Neuronal stem cell (in vitro differentiated cells): ENCODE data around the gene CBX5.
A peak's percentile ranks its signal among the peaks of the same experiment; 100 is the strongest.

ENCODE experiments used
- DNase-seq: peaks from one replicate; pipeline ENCODE4 v3.0.0-alpha.2; 2013; ENCODE audit warnings: low spot score
- H2AFZ ChIP-seq: one replicate; pipeline ENCODE4 v1.6.1; 2013; ENCODE audit warnings: mild to moderate bottlenecking, low read length, inconsistent platforms
- H2AK5ac ChIP-seq: 2 replicates; pipeline ENCODE4 v1.6.1; 2013; ENCODE audit warnings: low read depth, mild to moderate bottlenecking, inconsistent platforms, low read length, moderate library complexity, mixed read lengths
- H2BK120ac ChIP-seq: 2 replicates; pipeline ENCODE4 v1.6.1; 2013; ENCODE audit warnings: low read depth, mild to moderate bottlenecking, inconsistent platforms, low read length, moderate library complexity, mixed read lengths
- H2BK12ac ChIP-seq: one replicate; pipeline ENCODE4 v1.6.1; 2013; ENCODE audit warnings: low read length, inconsistent platforms
- H2BK15ac ChIP-seq: 2 replicates; pipeline ENCODE4 v1.6.1; 2013; ENCODE audit warnings: mild to moderate bottlenecking, low read length, inconsistent platforms, mixed read lengths
- H2BK5ac ChIP-seq: one replicate; pipeline ENCODE4 v1.6.1; 2013; ENCODE audit warnings: inconsistent platforms, mild to moderate bottlenecking, low read length, moderate library complexity
- H3K14ac ChIP-seq: one replicate; pipeline ENCODE4 v1.6.1; 2013; ENCODE audit warnings: low read length, inconsistent platforms
- H3K18ac ChIP-seq: 2 replicates; pipeline ENCODE4 v1.6.1; 2013; ENCODE audit warnings: low read length, inconsistent platforms
- H3K23ac ChIP-seq: 2 replicates; pipeline ENCODE4 v1.6.1; 2013; ENCODE audit warnings: low read depth, mild to moderate bottlenecking, mixed read lengths, low read length, inconsistent platforms; ENCODE audit not compliant: poor library complexity
- H3K27ac ChIP-seq: replicated peaks from 3 replicates; pipeline ENCODE4 v1.5.1; 2013; ENCODE audit warnings: low read length, inconsistent platforms
- H3K27me3 ChIP-seq, 3 experiments: 2 replicates each; pipeline ENCODE4 v1.6.1; 2013; ENCODE audit warnings: low read length in 3 of 3, mild to moderate bottlenecking in 2 of 3, inconsistent platforms in 1 of 3, low read depth in 1 of 3, mixed read lengths in 1 of 3, moderate library complexity in 1 of 3; ENCODE audit not compliant: control insufficient read depth in 3 of 3, insufficient read depth in 3 of 3
- H3K36me3 ChIP-seq, 2 donors: replicated peaks in 1 of 2; 2 replicates each; pipeline ENCODE4 v1.6.1; 2013; ENCODE audit warnings: low read length in 2 of 2; ENCODE audit not compliant: control insufficient read depth in 2 of 2, insufficient read depth in 2 of 2
- H3K4ac ChIP-seq: 2 replicates; pipeline ENCODE4 v1.6.1; 2013; ENCODE audit warnings: inconsistent platforms, mild to moderate bottlenecking, low read length, moderate library complexity
- H3K4me1 ChIP-seq, 2 donors: 1 replicate in 1 of 2; 2 replicates in 1 of 2; pipeline ENCODE4 v1.6.1; 2013; ENCODE audit warnings: low read length in 2 of 2, low read depth in 1 of 2; ENCODE audit not compliant: control insufficient read depth in 2 of 2, insufficient read depth in 1 of 2
- H3K4me2 ChIP-seq: one replicate; pipeline ENCODE4 v1.6.1; 2013; ENCODE audit warnings: mild to moderate bottlenecking, low read length, inconsistent platforms; ENCODE audit not compliant: insufficient read depth, poor library complexity, severe bottlenecking
- H3K4me3 ChIP-seq, 2 donors: 2 replicates each; pipeline ENCODE4 v1.5.1; 2013; ENCODE audit warnings: low read length in 2 of 2, mild to moderate bottlenecking in 2 of 2, inconsistent platforms in 1 of 2, moderate library complexity in 1 of 2
- H3K79me1 ChIP-seq: one replicate; pipeline ENCODE4 v1.6.1; 2013; ENCODE audit warnings: low read depth, mild to moderate bottlenecking, inconsistent platforms, low read length, moderate library complexity
- H3K9ac ChIP-seq: one replicate; pipeline ENCODE4 v1.6.1; 2013; ENCODE audit warnings: mild to moderate bottlenecking, low read depth, low read length, inconsistent platforms; ENCODE audit not compliant: poor library complexity
- H3K9me3 ChIP-seq, 2 donors: replicated peaks in 1 of 2; 2 replicates each; pipeline versions ENCODE3 to v1.6.1; 2013; ENCODE audit warnings: low read length in 2 of 2, mild to moderate bottlenecking in 2 of 2, inconsistent platforms in 1 of 2, low read depth in 1 of 2, mixed read lengths in 1 of 2, moderate library complexity in 1 of 2; ENCODE audit not compliant: control insufficient read depth in 2 of 2, insufficient read depth in 1 of 2
- H4K8ac ChIP-seq: one replicate; pipeline ENCODE4 v1.6.1; 2013; ENCODE audit warnings: low read depth, mild to moderate bottlenecking, inconsistent platforms, low read length, moderate library complexity
- H4K91ac ChIP-seq: one replicate; pipeline ENCODE4 v1.6.1; 2013; ENCODE audit warnings: low read length, low read depth, mild to moderate bottlenecking, inconsistent platforms; ENCODE audit not compliant: poor library complexity
- WGBS, 2 donors: extraction: QIAGEN DNeasy Blood & Tissue Kit; methylation state at CpG; one replicate each; pipeline ENCODE4 v1.1.7; 2013; ENCODE audit warnings: missing lambda C conversion rate in 2 of 2, mixed read lengths in 1 of 2; ENCODE audit not compliant: insufficient read length in 2 of 2, insufficient replicate concordance in 1 of 2; ENCODE audit errors: extremely low coverage in 2 of 2; 5-methylcytosine and 5-hydroxymethylcytosine counted together

The CBX5 gene

GRCh38 chr12:54207539-54208294 is 72.2 kb downstream of the CBX5 start:
- Histone ChIP-seq H2BK5ac (no peak overlapping the region), H2BK12ac (no peak overlapping the region), H3K27ac (no peak overlapping the region), H3K14ac (no peak overlapping the region), H2AK5ac (no peak overlapping the region), H3K36me3 (no peaks in the 10 kb centered on the region), H2BK120ac (no peak overlapping the region), H3K18ac (no peak overlapping the region), H3K27me3 (peaks cover 2 to 78% (median 29%) of the 10 kb centered on the region in 3 experiments), H2BK15ac (no peak overlapping the region), H3K9ac (no peak overlapping the region), H4K91ac (no peak overlapping the region), H3K4me2 (no peak overlapping the region), H3K23ac (no peak overlapping the region), H3K4ac (no peak overlapping the region), H3K9me3 (no peaks in the 10 kb centered on the region), H3K4me3 (no peak overlapping the region), H4K8ac (peak overlapping the region; percentile 19), H3K79me1 (no peaks in the 10 kb centered on the region), H2AFZ (no peak overlapping the region), H3K4me1 (peaks cover 0 to 2% of the 10 kb centered on the region in 2 donors)
- DNase-seq: peak; percentile 73
- WGBS, 2 donors: no CpG with 5 or more reads among the region's 16 CpGs

- H3K79me1 ChIP-seq: no peaks in the 10 kb centered on the region
- no peaks in the 10 kb centered on the region for H3K36me3 ChIP-seq
- peaks cover 0 to 2% of the 10 kb centered on the region in 2 donors for H3K4me1 ChIP-seq
- no peak overlapping the region for H3K18ac ChIP-seq
- no peak overlapping the region for H2BK12ac ChIP-seq
- no peak overlapping the region for H2AFZ ChIP-seq
- no peak overlapping the region for H2BK120ac ChIP-seq
- no peak overlapping the region for H3K14ac ChIP-seq
- H4K8ac ChIP-seq: no peak overlapping the region
- H3K27me3 ChIP-seq: peaks cover 2 to 74% (median 30%) of the 10 kb centered on the region in 3 experiments
- no peak overlapping the region for H3K23ac ChIP-seq
- H3K9me3 ChIP-seq: no peaks in the 10 kb centered on the region
- no peak overlapping the region for H3K4ac ChIP-seq
- no peak overlapping the region for H3K27ac ChIP-seq
- no peak overlapping the region for H3K9ac ChIP-seq
- H3K4me2 ChIP-seq: no peak overlapping the region
- no peak overlapping the region for H4K91ac ChIP-seq
- H2BK15ac ChIP-seq: no peak overlapping the region
- no peak overlapping the region for H2BK5ac ChIP-seq
- H2AK5ac ChIP-seq: no peak overlapping the region
- no CpG with 5 or more reads among the region's 1 CpG for WGBS, 2 donors
- H3K4me3 ChIP-seq: no peak overlapping the region
- DNase-seq: no peak
Observed at GRCh38 chr12:54206791-54207190, 73.1 kb downstream of the CBX5 start.

DNA sequence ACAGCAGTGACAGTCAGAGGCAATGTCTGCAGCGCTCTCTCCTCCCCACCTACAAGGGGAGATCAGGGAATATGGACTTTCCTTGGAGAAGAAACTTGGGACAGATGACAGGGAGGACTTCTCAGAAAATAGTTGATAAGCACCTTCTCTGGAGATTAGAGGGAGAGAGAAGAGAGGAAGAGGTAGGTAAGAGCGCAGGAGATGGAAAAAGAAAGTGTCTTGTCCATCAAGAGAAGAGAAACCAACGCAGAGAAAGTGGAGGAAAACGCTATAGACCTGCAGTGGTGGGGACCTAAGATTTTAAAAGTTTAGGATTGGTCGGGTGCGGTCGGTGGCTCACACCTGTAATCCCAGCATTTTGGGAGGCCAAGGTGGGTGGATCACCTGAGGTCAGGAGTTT is 75.6 kb downstream of the CBX5 start:
- peaks cover 2 to 66% (median 40%) of the 10 kb centered on the region in 3 experiments for H3K27me3 ChIP-seq
- no peak overlapping the region for H4K91ac ChIP-seq
- H3K4me3 ChIP-seq: no peak overlapping the region
- no peak overlapping the region for H3K9ac ChIP-seq
- no peak overlapping the region for H3K18ac ChIP-seq
- no peak for DNase-seq
- no peak overlapping the region for H4K8ac ChIP-seq
- H3K27ac ChIP-seq: no peak overlapping the region
- no peak overlapping the region for H3K23ac ChIP-seq
- H3K4me1 ChIP-seq: no peaks in the 10 kb centered on the region
- no peak overlapping the region for H3K4me2 ChIP-seq
- no peak overlapping the region for H3K4ac ChIP-seq
- no peaks in the 10 kb centered on the region for H3K9me3 ChIP-seq
- H2BK15ac ChIP-seq: no peak overlapping the region
- WGBS, 2 donors: no CpG with 5 or more reads among the region's 7 CpGs
- no peak overlapping the region for H2BK12ac ChIP-seq
- no peak overlapping the region for H2AK5ac ChIP-seq
- H2AFZ ChIP-seq: no peak overlapping the region
- no peak overlapping the region for H2BK5ac ChIP-seq
- no peak overlapping the region for H3K14ac ChIP-seq
- no peaks in the 10 kb centered on the region for H3K36me3 ChIP-seq
- H2BK120ac ChIP-seq: no peak overlapping the region
- no peaks in the 10 kb centered on the region for H3K79me1 ChIP-seq

DNA sequence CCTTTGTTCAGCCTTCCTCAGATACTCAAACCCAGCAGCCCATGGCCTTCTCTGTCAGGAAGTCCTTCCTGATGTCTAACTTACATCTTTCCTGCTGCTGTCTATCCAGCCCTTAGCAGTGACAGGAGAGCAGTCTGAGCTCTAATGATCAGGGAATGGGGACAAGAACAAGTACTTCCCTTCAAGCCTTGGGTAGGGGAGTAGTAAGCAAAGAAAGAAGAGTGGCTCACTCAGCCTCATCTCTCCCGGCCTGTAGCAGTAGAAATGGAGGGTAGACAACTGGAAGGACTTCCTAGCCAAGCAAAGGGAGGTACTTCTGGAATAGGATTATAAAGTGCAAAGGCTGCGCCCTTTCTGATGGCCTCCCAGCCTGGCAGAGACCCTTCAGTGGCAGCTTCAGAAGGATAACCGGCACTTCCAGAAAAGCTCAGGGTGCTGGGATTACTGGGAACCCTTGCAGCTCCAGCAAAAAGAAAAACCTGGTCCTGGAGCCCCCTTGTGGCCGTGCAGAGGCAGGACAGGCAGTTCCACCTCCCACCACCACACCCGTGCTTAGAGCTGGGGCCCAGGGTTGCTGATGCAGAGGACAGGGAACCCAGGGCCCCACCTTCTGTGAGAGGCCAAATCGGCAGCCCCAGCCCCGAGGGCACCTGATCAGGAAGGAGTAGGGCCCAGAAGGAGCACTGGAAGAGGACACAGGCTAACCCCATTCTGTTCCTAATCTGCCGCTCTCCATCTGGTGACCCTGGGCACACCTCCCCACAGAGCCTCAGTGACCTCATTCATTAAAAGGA is 78.7 kb downstream of the CBX5 start:
- H2BK5ac ChIP-seq: no peak overlapping the region
- WGBS, 2 donors: no CpG with 5 or more reads among the region's 8 CpGs
- H3K14ac ChIP-seq: no peak overlapping the region
- no peak overlapping the region for H2BK15ac ChIP-seq
- no peaks in the 10 kb centered on the region for H3K4me1 ChIP-seq
- no peaks in the 10 kb centered on the region for H3K36me3 ChIP-seq
- DNase-seq: peak; percentile 73
- no peak overlapping the region for H2BK12ac ChIP-seq
- no peaks in the 10 kb centered on the region for H3K9me3 ChIP-seq
- H3K27ac ChIP-seq: no peak overlapping the region
- H2BK120ac ChIP-seq: no peak overlapping the region
- H3K4me3 ChIP-seq: no peak overlapping the region
- no peak overlapping the region for H3K4me2 ChIP-seq
- H3K4ac ChIP-seq: no peak overlapping the region
- H2AFZ ChIP-seq: no peak overlapping the region
- no peak overlapping the region for H4K91ac ChIP-seq
- peaks cover 2 to 75% (median 47%) of the 10 kb centered on the region in 3 experiments for H3K27me3 ChIP-seq
- H4K8ac ChIP-seq: no peak overlapping the region
- no peak overlapping the region for H2AK5ac ChIP-seq
- H3K18ac ChIP-seq: peak overlapping the region; percentile 2
- no peaks in the 10 kb centered on the region for H3K79me1 ChIP-seq
- no peak overlapping the region for H3K23ac ChIP-seq
- no peak overlapping the region for H3K9ac ChIP-seq
